Heart right ventricle (tissue), 16 donors: ENCODE measurements around the gene MMD. TPM values are rescaled to one million over a fixed set of nuclear protein-coding genes. Genes with fewer than 3 reads are reported as not detected.
A peak's percentile ranks its signal among the peaks of the same experiment; 100 is the strongest.

Source experiments
- ATAC-seq, 8 donors: fragments of 200-7000 bp; cut with Tn5 transposase; one replicate each; pipeline ENCODE4 v1.9.1; 2020; ENCODE audit warnings: mild to moderate bottlenecking in 8 of 8, moderate library complexity in 8 of 8, moderate number of reproducible peaks in 1 of 8
- DNase-seq, 2 donors: peaks; one replicate each; pipeline ENCODE4 v3.0.0-alpha.2; 2020
- H3K27ac ChIP-seq, 10 donors: fragments of 200-600 bp; sonication (generic) in 2 of 10; one replicate each; pipeline versions ENCODE4 v1.5.0 to v1.8.0; 2020 to 2022; ENCODE audit warnings: mild to moderate bottlenecking in 3 of 10
- H3K27me3 ChIP-seq, 7 donors: fragments of 200-600 bp; one replicate each; pipeline ENCODE4 v1.8.0; 2021 to 2022; ENCODE audit warnings: mild to moderate bottlenecking in 2 of 7
- H3K36me3 ChIP-seq, 9 donors: fragments of 200-600 bp; sonication (generic) in 1 of 9; one replicate each; pipeline versions ENCODE4 v1.5.0 to v1.8.0; 2020 to 2022; ENCODE audit warnings: mild to moderate bottlenecking in 2 of 9
- H3K4me1 ChIP-seq, 9 donors: fragments of 200-600 bp; sonication (generic) in 1 of 9; one replicate each; pipeline versions ENCODE4 v1.5.0 to v1.8.0; 2020 to 2022; ENCODE audit warnings: mild to moderate bottlenecking in 4 of 9
- H3K4me3 ChIP-seq, 10 donors: fragments of 200-600 bp; sonication (generic) in 2 of 10; one replicate each; pipeline versions ENCODE4 v1.5.0 to v1.8.0; 2020 to 2022; ENCODE audit warnings: mild to moderate bottlenecking in 7 of 10, moderate library complexity in 2 of 10
- H3K9me3 ChIP-seq, 11 donors: fragments of 200-600 bp in 10 of 11; sonication (generic) in 2 of 11; one replicate each; pipeline versions ENCODE4 v1.5.0 to v1.8.0; 2013 to 2022; ENCODE audit warnings: mild to moderate bottlenecking in 2 of 11, control low read depth in 1 of 11, moderate library complexity in 1 of 11
- CTCF ChIP-seq, 9 donors: fragments of 200-600 bp; sonication (generic) in 2 of 9; IDR thresholded peaks; one replicate each; pipeline versions ENCODE4 v1.5.0 to v1.8.0; 2021 to 2022; ENCODE audit warnings: antibody characterized with exemption in 9 of 9, mild to moderate bottlenecking in 5 of 9, moderate library complexity in 1 of 9
- WGBS, 2 donors: extraction: QIAGEN DNeasy Blood & Tissue Kit; methylation state at CpG; one replicate each; pipeline ENCODE4 v1.1.7; 2013; ENCODE audit warnings: inconsistent platforms in 1 of 2; 5-methylcytosine and 5-hydroxymethylcytosine counted together
- intact Hi-C, 10 donors: fragments of 100-400 bp; cut with DNase I; formaldehyde crosslinking; loops; one replicate each; pipeline versions ENCODE4 v1.11.1 to v1.14.2; 2022
- polyA plus RNA-seq, 2 donors: library from polyadenylated mRNA; stranded (reverse); fragments of 200-250 nt; gene quantifications; one replicate each; pipeline ENCODE4 v1.2.3, GENCODE V29; 2013
- total RNA-seq, 10 donors: library from RNA; stranded (reverse); fragmentation: NEBNext Ultra II Directional in 3 of 10; extraction: Animal tissue kit (Norgen Biotek cat#: 25700) in 3 of 10; gene quantifications; one replicate each; pipeline versions ENCODE4 v1.2.1 to v1.2.4, GENCODE V29; 2021 to 2023
- donor health status: Arrhythmogenic right ventricular cardiomyopathy.
- donor health status: ischemic (EF 13 %, LVEDD 7.1; RV severe dilation, severe dysfunction).
- donor health status: healthy with polysubstance abuse.
- donor health status: DM: no; HTN: yes; CAD: no.
- donor health status: DM: no; HTN: no; CAD: no.
- donor health status: ischemic (EF 25% LVEDD 6.9; RV normal size, moderate dysfunction).
- donor health status: ischemic (EF 25% LVEDD 5.7; RV mildly dilated, moderate dysfunction).
- donor health status: healthy.
- donor health status: DM: yes; HTN: yes; CAD: no.
- donor health status: Ischemic cardiomyopathy.
- donor health status: ischemic (EF 35%, LVEDD 5.7; RV mildly dilated, moderate dysfunction).
- donor health status: nonischemic (EF 11% LVEDD 7.7; RV severe dilation, severe dysfunction).
- donor health status: DM: yes; HTN: yes; CAD: no.
- donor health status: PGD.
- donor health status: ischemic (EF 29% LVEDD 5.4; RV normal size, mild dysfunction).
- donor health status: nonischemic (EF 23%, LVEDD 6.1; RV moderate dilation, normal function).

MMD gene
- total and polyA plus RNA-seq, 12 donors, result 6.4 to 20.8 (median 10.4) TPM

DNA sequence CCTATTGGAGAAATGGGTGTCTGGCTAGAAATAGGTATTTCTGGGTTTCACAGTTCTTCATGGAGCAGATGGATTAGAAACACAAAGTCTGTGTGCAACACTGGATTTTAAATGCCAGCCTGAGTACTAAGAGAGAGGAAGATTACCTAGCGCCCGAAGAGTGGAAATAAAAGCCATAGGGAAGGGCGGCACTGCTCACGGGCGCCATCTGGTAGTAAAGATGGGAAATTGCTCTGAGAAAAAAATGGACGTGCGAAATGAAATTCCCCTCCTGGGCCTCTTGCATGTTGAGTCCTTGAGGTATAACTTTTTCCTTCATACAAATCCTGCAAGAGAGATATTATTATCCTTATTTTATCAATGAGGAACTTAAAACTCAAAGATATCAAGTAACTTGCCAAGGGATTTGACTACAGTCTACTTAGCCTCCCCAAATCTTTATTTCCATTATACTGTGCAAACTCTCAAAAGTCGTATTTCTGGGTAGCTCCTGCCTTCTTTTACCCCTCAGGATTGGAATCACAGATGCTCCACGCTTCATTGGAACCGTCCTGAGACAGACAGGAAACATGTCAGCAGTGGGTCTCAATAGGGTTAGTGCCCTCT is 72.8 kb downstream of the MMD start:
- ATAC-seq (peak in 7 of 8 donors; percentile 57 to 76 (median 67)), DNase-seq (peak; percentile 17 to 33)
- Histone ChIP-seq H3K4me1 (peaks cover 0 to 7% (median 0%) of the 10 kb centered on the region in 9 donors), H3K27ac (no peak overlapping the region), H3K27me3 (no peaks in the 10 kb centered on the region), H3K9me3 (peaks cover 0 to 10% (median 0%) of the 10 kb centered on the region in 11 donors), H3K36me3 (no peaks in the 10 kb centered on the region), H3K4me3 (no peak overlapping the region)
- WGBS, 2 donors, result 16 to 17% methylated on average over 10 of the region's 10 CpGs
- TF ChIP-seq CTCF (IDR thresholded peaks at IDR 0.05), result peak; percentile 61 to 93 (median 88)
- intact Hi-C loops, result loop anchor here (2.0 to 10.0 kb wide), 8 partner anchors 94 to 357 kb away; no protein-coding TSS in a partner anchor

DNA sequence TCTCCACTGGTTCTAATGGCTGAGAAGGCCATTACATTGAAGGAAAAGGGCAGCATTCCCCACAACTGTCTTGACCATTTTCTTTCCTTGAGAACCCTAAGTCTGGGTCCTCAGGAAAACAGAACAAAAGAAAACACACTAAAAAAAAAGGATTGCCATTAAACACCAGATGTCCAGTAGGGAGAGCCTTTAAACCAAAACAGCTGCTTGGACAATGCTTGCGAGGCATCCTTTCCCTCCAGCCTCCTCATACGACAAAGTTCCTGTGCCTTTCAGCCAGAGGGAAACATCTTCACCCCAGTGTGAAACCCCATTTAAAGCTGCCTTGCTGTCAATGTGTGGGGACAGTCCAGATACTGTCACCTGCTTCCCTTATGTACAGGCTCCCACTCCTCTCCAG is 74.3 kb downstream of the MMD start:
- intact Hi-C loops, result loop anchor here in 8 of 10 donors (5.0 to 10.0 kb wide), 6 partner anchors 93 to 355 kb away; no protein-coding TSS in a partner anchor
- peaks cover 0 to 7% (median 0%) of the 10 kb centered on the region in 9 donors for H3K4me1 ChIP-seq
- H3K9me3 ChIP-seq, result peaks cover 0 to 6% (median 0%) of the 10 kb centered on the region in 11 donors
- no peak overlapping the region for H3K27ac ChIP-seq
- TF ChIP-seq CTCF (IDR thresholded peaks at IDR 0.05), result no peak
- 76 to 87% methylated on average over 2 of the region's 2 CpGs for WGBS, 2 donors
- no peaks in the 10 kb centered on the region for H3K27me3 ChIP-seq
- ATAC-seq (no peak), DNase-seq (no peak)
- H3K4me3 ChIP-seq, result no peak overlapping the region
- no peaks in the 10 kb centered on the region for H3K36me3 ChIP-seq

- TF ChIP-seq CTCF (IDR thresholded peaks at IDR 0.05), result no peak
- no peak overlapping the region for H3K27ac ChIP-seq
- intact Hi-C loops, result loop anchor here in 8 of 10 donors (5.0 to 10.0 kb wide), 6 partner anchors 92 to 354 kb away; no protein-coding TSS in a partner anchor
- peaks cover 0 to 7% (median 0%) of the 10 kb centered on the region in 9 donors for H3K4me1 ChIP-seq
- H3K9me3 ChIP-seq, result peaks cover 0 to 6% (median 0%) of the 10 kb centered on the region in 11 donors
- DNase-seq (no peak), ATAC-seq (no peak)
- H3K4me3 ChIP-seq, result no peak overlapping the region
- 95 to 100% methylated on average over 1 of the region's 1 CpG for WGBS, 2 donors
- no peaks in the 10 kb centered on the region for H3K36me3 ChIP-seq
- no peaks in the 10 kb centered on the region for H3K27me3 ChIP-seq
Observed at GRCh38 chr17:55346658-55347057, 75.0 kb downstream of the MMD start.

DNA sequence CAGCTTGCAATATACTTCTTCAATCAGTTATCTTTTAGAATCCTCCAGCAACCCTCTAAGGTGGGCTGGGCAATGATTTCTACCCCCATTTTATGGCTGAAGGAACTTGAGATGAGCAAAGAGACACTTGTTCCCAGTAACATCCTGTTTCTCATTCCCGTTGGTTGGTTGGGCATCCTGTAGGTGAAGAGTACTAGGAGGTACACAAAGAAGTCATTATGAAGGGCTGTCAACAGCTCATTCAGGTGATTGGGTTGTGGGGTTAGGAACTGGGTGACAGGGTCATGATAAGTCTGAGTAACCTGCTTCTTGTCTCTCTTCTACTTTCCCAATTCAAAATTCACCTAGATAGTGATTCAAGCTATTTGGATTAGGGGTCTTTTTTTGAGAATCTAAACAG is 76.5 kb downstream of the MMD start:
- 74 to 85% methylated on average over 1 of the region's 1 CpG for WGBS, 2 donors

More for the DNA sequence above, 76.5 kb downstream of the MMD start:
- peaks cover 0 to 6% (median 0%) of the 10 kb centered on the region in 11 donors for H3K9me3 ChIP-seq
- H3K27ac ChIP-seq, result no peak overlapping the region
- ATAC-seq (no peak), DNase-seq (no peak)
- H3K4me1 ChIP-seq, result peaks cover 0 to 12% (median 0%) of the 10 kb centered on the region in 9 donors
- intact Hi-C loops, result loop anchor here in 8 of 10 donors (5.0 to 10.0 kb wide), 6 partner anchors 90 to 353 kb away; no protein-coding TSS in a partner anchor
- H3K27me3 ChIP-seq, result peaks cover 0 to 2% (median 0%) of the 10 kb centered on the region in 7 donors
- no peak overlapping the region for H3K4me3 ChIP-seq
- H3K36me3 ChIP-seq, result no peaks in the 10 kb centered on the region
- no peak for TF ChIP-seq CTCF (IDR thresholded peaks at IDR 0.05)
